Activated CD4-positive, alpha-beta T cell treated with anti-CD3 and anti-CD28 coated beads, Interleukin-2, amount 50 U/mL, for 24 hours (primary cell): Measurements from ENCODE around the gene MAPRE2.

Experiments used
- DNase-seq, 2 donors: peaks; one replicate each; pipeline ENCODE4 v3.0.0-alpha.2; 2020; ENCODE audit warnings: low read depth in 1 of 2, low spot score in 1 of 2

The MAPRE2 gene

GRCh38 chr18:35040988-35041814 is at the start of gene MAPRE2:
TSS of gene MAPRE2 (plus strand) at chr18:35041413. CDS start at chr18:35041540, 127 bp downstream.
- peak; percentile 97 for DNase-seq

GRCh38 chr18:34991561-34991960 is 49.7 kb upstream of the MAPRE2 start:
- DNase-seq, result no peak

GRCh38 chr18:34993289-34993688 is 47.9 kb upstream of the MAPRE2 start:
- DNase-seq, result no peak

- DNase-seq, result no peak
Measured at GRCh38 chr18:34995746-34996145, 45.5 kb upstream of the MAPRE2 start.

- no peak for DNase-seq
Measured at GRCh38 chr18:34998661-34999060, 42.6 kb upstream of the MAPRE2 start.

- no peak for DNase-seq
Measured at GRCh38 chr18:34999756-35000289, 41.4 kb upstream of the MAPRE2 start.

GRCh38 chr18:35000457-35000856 is 40.8 kb upstream of the MAPRE2 start:
- DNase-seq, result no peak

GRCh38 chr18:35002120-35002519 is 39.1 kb upstream of the MAPRE2 start:
- no peak for DNase-seq

- DNase-seq, result peak in 1 of 2 donors; percentile 32
Measured at GRCh38 chr18:35005963-35006577, 35.1 kb upstream of the MAPRE2 start.

GRCh38 chr18:35010156-35010555 is 31.1 kb upstream of the MAPRE2 start:
- no peak for DNase-seq

GRCh38 chr18:35010993-35011392 is 30.2 kb upstream of the MAPRE2 start:
- DNase-seq, result no peak

GRCh38 chr18:35019933-35020332 is 21.3 kb upstream of the MAPRE2 start:
- DNase-seq, result no peak

- no peak for DNase-seq
Measured at GRCh38 chr18:35022426-35023001, 18.7 kb upstream of the MAPRE2 start.

- no peak for DNase-seq
Measured at GRCh38 chr18:35024196-35024595, 17.0 kb upstream of the MAPRE2 start.

GRCh38 chr18:35024965-35025364 is 16.2 kb upstream of the MAPRE2 start:
- DNase-seq, result no peak

- DNase-seq, result no peak
Measured at GRCh38 chr18:35026407-35027061, 14.7 kb upstream of the MAPRE2 start.

- no peak for DNase-seq
Measured at GRCh38 chr18:35027206-35027605, 14.0 kb upstream of the MAPRE2 start.

GRCh38 chr18:35028536-35028935 is 12.7 kb upstream of the MAPRE2 start:
- DNase-seq, result no peak

GRCh38 chr18:35029103-35029502 is 12.1 kb upstream of the MAPRE2 start:
- DNase-seq, result no peak

GRCh38 chr18:35029770-35030169 is 11.4 kb upstream of the MAPRE2 start:
- no peak for DNase-seq

- DNase-seq, result no peak
Measured at GRCh38 chr18:35030277-35030989, 10.8 kb upstream of the MAPRE2 start.
